ENCODE data around the gene PFKFB3.

DNA sequence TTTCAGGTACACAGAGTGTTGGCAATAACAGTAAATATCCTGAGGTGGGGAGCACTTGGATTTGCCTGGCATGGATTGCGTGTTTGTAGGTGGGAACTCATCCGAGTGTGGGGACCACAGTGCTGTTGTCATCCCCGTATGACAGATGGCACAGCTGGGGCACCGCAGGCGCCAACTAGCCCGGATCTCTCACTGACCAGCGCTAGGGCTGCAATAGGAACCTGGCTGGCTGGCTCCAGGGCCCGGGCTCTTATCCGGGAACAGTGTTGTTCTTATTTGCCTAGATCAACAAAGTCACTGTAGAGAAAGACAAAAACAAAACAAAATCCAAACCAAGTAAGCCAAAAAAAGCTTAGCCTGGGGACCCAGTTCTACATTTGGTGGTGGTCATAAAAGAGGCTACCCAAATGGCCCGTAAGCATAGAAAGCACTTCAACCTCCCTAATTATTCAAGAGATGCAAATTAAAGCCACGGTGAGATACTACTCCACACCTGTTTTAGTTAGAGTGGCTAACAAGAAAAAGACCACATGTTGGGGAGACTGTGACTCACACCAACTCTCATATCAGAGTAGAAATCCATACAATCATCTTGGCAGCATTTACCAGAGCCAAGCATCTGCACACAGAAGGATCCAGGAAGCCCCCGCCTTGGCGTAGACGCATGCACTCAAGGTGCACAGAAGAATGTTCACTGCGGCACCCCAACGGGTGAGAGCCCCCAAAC, 27.2 kb upstream of the PFKFB3 start:
- TF ChIP-seq, protein P1, sequence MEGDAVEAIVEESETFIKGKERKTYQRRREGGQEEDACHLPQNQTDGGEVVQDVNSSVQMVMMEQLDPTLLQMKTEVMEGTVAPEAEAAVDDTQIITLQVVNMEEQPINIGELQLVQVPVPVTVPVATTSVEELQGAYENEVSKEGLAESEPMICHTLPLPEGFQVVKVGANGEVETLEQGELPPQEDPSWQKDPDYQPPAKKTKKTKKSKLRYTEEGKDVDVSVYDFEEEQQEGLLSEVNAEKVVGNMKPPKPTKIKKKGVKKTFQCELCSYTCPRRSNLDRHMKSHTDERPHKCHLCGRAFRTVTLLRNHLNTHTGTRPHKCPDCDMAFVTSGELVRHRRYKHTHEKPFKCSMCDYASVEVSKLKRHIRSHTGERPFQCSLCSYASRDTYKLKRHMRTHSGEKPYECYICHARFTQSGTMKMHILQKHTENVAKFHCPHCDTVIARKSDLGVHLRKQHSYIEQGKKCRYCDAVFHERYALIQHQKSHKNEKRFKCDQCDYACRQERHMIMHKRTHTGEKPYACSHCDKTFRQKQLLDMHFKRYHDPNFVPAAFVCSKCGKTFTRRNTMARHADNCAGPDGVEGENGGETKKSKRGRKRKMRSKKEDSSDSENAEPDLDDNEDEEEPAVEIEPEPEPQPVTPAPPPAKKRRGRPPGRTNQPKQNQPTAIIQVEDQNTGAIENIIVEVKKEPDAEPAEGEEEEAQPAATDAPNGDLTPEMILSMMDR (IDR thresholded peaks at IDR 0.05; ENCODE audit: low read length), result no peak
- no peak for TF ChIP-seq EZH2 (optimal IDR thresholded peaks at IDR 0.05; ENCODE audit: low read depth, low read length)
- no peak for TF ChIP-seq EZH2phosphoT487 (IDR thresholded peaks at IDR 0.05; ENCODE audit: low read length)
